ENCODE data around the gene NCKAP5.

NCKAP5 gene

GRCh38 chr2:132670496-132671150, 897.6 kb downstream of the NCKAP5 start:
- no peak for DNase-seq

GRCh38 chr2:132669908-132670495, 898.3 kb downstream of the NCKAP5 start, which contains the start of gene LYPD1:
Gene LYPD1 (minus strand): TSS chr2:132670205. CDS start chr2:132669932, 273 bp downstream.
- DNase-seq: no peak

- DNase-seq: no peak
Observed at GRCh38 chr2:132668987-132669907, 899.0 kb downstream of the NCKAP5 start.

- DNase-seq: peak; percentile 31
Observed at GRCh38 chr2:132668189-132668823, 900.0 kb downstream of the NCKAP5 start.

- no peak for DNase-seq
Observed at GRCh38 chr2:132667706-132668105, 900.6 kb downstream of the NCKAP5 start.

- DNase-seq: no peak
Observed at GRCh38 chr2:132665401-132666140, 902.7 kb downstream of the NCKAP5 start.

- no peak for DNase-seq
Observed at GRCh38 chr2:132664096-132664495, 904.2 kb downstream of the NCKAP5 start.

- DNase-seq: no peak
Observed at GRCh38 chr2:132662732-132663131, 905.5 kb downstream of the NCKAP5 start.

GRCh38 chr2:132659331-132659730, 908.9 kb downstream of the NCKAP5 start:
- DNase-seq: no peak

GRCh38 chr2:132656266-132656975, 911.8 kb downstream of the NCKAP5 start:
- DNase-seq: no peak

- DNase-seq: no peak
Observed at GRCh38 chr2:132654968-132655367, 913.3 kb downstream of the NCKAP5 start.

GRCh38 chr2:132654335-132654734, 913.9 kb downstream of the NCKAP5 start:
- no peak for DNase-seq

GRCh38 chr2:132652474-132652873, 915.8 kb downstream of the NCKAP5 start:
- no peak for DNase-seq

- DNase-seq: no peak
Observed at GRCh38 chr2:132651115-132652045, 916.9 kb downstream of the NCKAP5 start.

GRCh38 chr2:132646540-132647108, 921.6 kb downstream of the NCKAP5 start:
- no peak for DNase-seq

- DNase-seq: no peak
Observed at GRCh38 chr2:132645722-132646539, 922.3 kb downstream of the NCKAP5 start.

- DNase-seq: no peak
Observed at GRCh38 chr2:132645176-132645575, 923.1 kb downstream of the NCKAP5 start.

GRCh38 chr2:132642415-132642814, 925.8 kb downstream of the NCKAP5 start:
- no peak for DNase-seq

- no peak for DNase-seq
Observed at GRCh38 chr2:132641819-132642218, 926.4 kb downstream of the NCKAP5 start.
